T-cell (primary cell): ENCODE measurements around the gene DHRS2. TPM values are rescaled to one million over a fixed set of nuclear protein-coding genes. Genes with fewer than 3 reads are reported as not detected.

Experiments used
- ATAC-seq, 4 experiments: fragments of 200-7000 bp in 3 of 4; fragments of 150-1000 bp in 1 of 4; cut with Tn5 transposase; replicated peaks in 1 of 4; 1 replicate in 3 of 4; 2 replicates in 1 of 4; pipeline ENCODE4 v1.10.0; 2021; ENCODE audit warnings: moderate library complexity in 3 of 4, mild to moderate bottlenecking in 2 of 4, moderate number of reproducible peaks in 1 of 4
- CTCF ChIA-PET, 2 donors: fragments of 300-600 bp; sonication (Branson Sonifier 250); formaldehyde crosslinking; loops; one replicate each; lab custom pipeline; 2022; ENCODE audit warnings: antibody characterized with exemption in 2 of 2; lab: Charles Lee
- POLR2A ChIA-PET, 2 donors: fragments of 300-600 bp; sonication (Branson Sonifier 250); formaldehyde crosslinking; loops; one replicate each; lab custom pipeline; 2022; ENCODE audit warnings: antibody characterized with exemption in 2 of 2; lab: Charles Lee
- DNase-seq, 35 experiments: peaks; one replicate each; pipeline versions ENCODE4 v3.0.0 to v3.0.0-alpha.2; 2013 to 2023
- H3K27ac ChIP-seq: one replicate; pipeline ENCODE4 v1.5.1; 2013; ENCODE audit warnings: low read length
- H3K27me3 ChIP-seq, 2 experiments: replicated peaks in 1 of 2; 1 replicate in 1 of 2; 2 replicates in 1 of 2; pipeline versions ENCODE4 v1.6.1 to v1.7.0; 2013; ENCODE audit warnings: low read length in 1 of 2, mixed read lengths in 1 of 2; ENCODE audit not compliant: control insufficient read depth in 2 of 2, insufficient read depth in 2 of 2; ENCODE audit errors: extremely low read depth in 1 of 2
- H3K36me3 ChIP-seq, 2 donors: 1 replicate in 1 of 2; 2 replicates in 1 of 2; pipeline versions ENCODE4 v1.6.1 to v1.7.0; 2013; ENCODE audit warnings: low read length in 1 of 2; ENCODE audit not compliant: control insufficient read depth in 2 of 2, insufficient read depth in 1 of 2; ENCODE audit errors: extremely low read depth in 1 of 2
- H3K4me1 ChIP-seq, 2 experiments: 1 replicate in 1 of 2; 2 replicates in 1 of 2; pipeline versions ENCODE4 v1.6.1 to v1.7.0; 2013; ENCODE audit warnings: low read length in 2 of 2, mixed read lengths in 1 of 2; ENCODE audit not compliant: insufficient read depth in 2 of 2, control insufficient read depth in 1 of 2; ENCODE audit errors: extremely low read depth in 1 of 2
- H3K4me3 ChIP-seq, 2 donors: 1 replicate in 1 of 2; 2 replicates in 1 of 2; pipeline versions ENCODE4 v1.5.1 to v1.7.0; 2013; ENCODE audit warnings: mild to moderate bottlenecking in 2 of 2, low read length in 1 of 2, moderate library complexity in 1 of 2; ENCODE audit not compliant: control insufficient read depth in 1 of 2; ENCODE audit errors: extremely low read depth in 1 of 2
- H3K9me3 ChIP-seq: 2 replicates; pipeline ENCODE4 v1.7.0; 2013
- H3K27ac Mint-ChIP-seq, 2 donors: one replicate each; pipeline ENCODE4 v1.8.0; 2020 to 2021; ENCODE audit warnings: mild to moderate bottlenecking in 2 of 2, mixed read lengths in 2 of 2
- H3K27me3 Mint-ChIP-seq, 2 donors: one replicate each; pipeline ENCODE4 v1.8.0; 2021 to 2022; ENCODE audit warnings: mixed read lengths in 2 of 2
- H3K36me3 Mint-ChIP-seq: one replicate; pipeline ENCODE4 v1.8.0; 2021; ENCODE audit warnings: mixed read lengths
- H3K4me1 Mint-ChIP-seq, 3 donors: one replicate each; pipeline ENCODE4 v1.8.0; 2020 to 2022; ENCODE audit warnings: mixed read lengths in 3 of 3, mild to moderate bottlenecking in 1 of 3
- H3K4me3 Mint-ChIP-seq, 3 donors: one replicate each; pipeline ENCODE4 v1.8.0; 2020 to 2022; ENCODE audit warnings: mild to moderate bottlenecking in 3 of 3, mixed read lengths in 3 of 3, moderate library complexity in 3 of 3
- H3K9me3 Mint-ChIP-seq, 3 donors: one replicate each; pipeline ENCODE4 v1.8.0; 2020 to 2022; ENCODE audit warnings: mixed read lengths in 3 of 3
- WGBS: methylation state at CpG from one replicate; pipeline ENCODE4 v1.1.5; 2013; ENCODE audit warnings: missing lambda C conversion rate; ENCODE audit not compliant: insufficient coverage; 5-methylcytosine and 5-hydroxymethylcytosine counted together
- total RNA-seq, 35 experiments: library from RNA in 6 of 35; stranded (reverse) in 6 of 35; fragments of 120-200 nt in 1 of 35; gene quantifications; one replicate each; pipeline versions ENCODE4 v1.2.1 to v1.2.4 and lab custom pipeline; 2013 to 2026

DHRS2 gene
- total RNA-seq, 5 donors from 2014 or later (not counting 1 experiment from before 2014, with no cell fraction given), result 0.19 to 0.82 (median 0.52) TPM; not detected in 1

DNA sequence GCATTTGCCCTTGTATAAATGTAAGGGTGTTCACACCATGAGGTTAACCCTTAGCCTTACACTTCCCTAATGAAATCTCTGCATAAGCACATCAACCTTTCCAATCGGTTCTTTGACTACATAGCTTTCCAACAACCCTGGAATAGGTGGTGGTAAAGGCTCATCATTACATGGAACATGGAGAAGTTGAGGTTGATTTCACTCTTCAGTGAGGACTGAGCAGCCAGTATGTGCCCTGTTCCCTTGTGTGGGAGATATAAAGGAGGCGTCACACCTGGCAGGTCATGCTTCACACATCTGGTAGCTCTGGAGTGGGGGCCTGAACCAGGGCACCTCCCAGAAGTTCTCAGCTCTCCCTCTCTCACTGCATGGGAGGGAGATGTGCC, 35.8 kb upstream of the DHRS2 start:
- Histone ChIP-seq H3K4me1 (no peaks in the 10 kb centered on the region), H3K9me3 (no peaks in the 10 kb centered on the region), H3K4me3 (no peak overlapping the region), H3K27me3 (peaks cover 0 to 10% of the 10 kb centered on the region in 2 experiments), H3K36me3 (no peaks in the 10 kb centered on the region), H3K27ac (no peak overlapping the region)
- WGBS, result no CpG with 5 or more reads among the region's 2 CpGs
- peaks cover 0 to 4% (median 0%) of the 10 kb centered on the region in 3 donors for H3K9me3 Mint-ChIP-seq
- no peaks in the 10 kb centered on the region for H3K36me3 Mint-ChIP-seq
- ChIA-PET POLR2A (no interaction called here), CTCF (interaction anchor here in 1 of 2 donors (1.1 kb wide), 1 partner anchor 11 kb away, joined by 6 read pairs; no protein-coding TSS in a partner anchor)
- DNase-seq, result no peak
- H3K4me1 Mint-ChIP-seq, result no peaks in the 10 kb centered on the region
- ATAC-seq, result no peak
- no peaks in the 10 kb centered on the region for H3K27me3 Mint-ChIP-seq
- no peak overlapping the region for H3K4me3 Mint-ChIP-seq
- no peak overlapping the region for H3K27ac Mint-ChIP-seq

DNA sequence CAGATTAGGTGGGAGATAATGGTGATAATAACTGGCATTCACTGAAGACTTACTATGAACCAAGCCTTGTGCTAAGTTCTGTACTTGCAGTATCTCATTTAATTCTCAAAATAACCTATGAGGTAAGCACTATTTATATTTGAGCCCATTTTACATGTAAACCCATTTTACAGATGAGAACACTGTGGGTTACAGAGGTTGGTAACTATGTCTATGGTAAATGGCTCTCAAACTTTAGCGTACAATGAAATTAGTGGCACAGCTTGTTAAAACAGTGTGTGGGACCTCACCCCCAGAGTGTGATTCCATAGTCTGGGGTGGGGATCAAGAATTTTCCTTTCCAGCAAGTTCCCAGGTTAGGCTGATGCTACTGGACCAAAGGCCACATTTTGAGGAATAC, 35.4 kb upstream of the DHRS2 start:
- peaks cover 0 to 10% of the 10 kb centered on the region in 2 experiments for H3K27me3 ChIP-seq
- H3K36me3 Mint-ChIP-seq, result no peaks in the 10 kb centered on the region
- CTCF ChIA-PET, result interaction anchor here in 1 of 2 donors (1.1 kb wide), 1 partner anchor 10 kb away, joined by 6 read pairs; no protein-coding TSS in a partner anchor
- no peaks in the 10 kb centered on the region for H3K4me1 ChIP-seq
- H3K4me3 ChIP-seq, result no peak overlapping the region
- no peak for ATAC-seq
- peaks cover 0 to 4% (median 0%) of the 10 kb centered on the region in 3 donors for H3K9me3 Mint-ChIP-seq
- POLR2A ChIA-PET, result no interaction called here
- H3K4me1 Mint-ChIP-seq, result no peaks in the 10 kb centered on the region
- H3K36me3 ChIP-seq, result no peaks in the 10 kb centered on the region
- no peak for DNase-seq
- no CpG with 5 or more reads among the region's 1 CpG for WGBS
- no peaks in the 10 kb centered on the region for H3K9me3 ChIP-seq
- H3K27ac ChIP-seq, result no peak overlapping the region
- no peaks in the 10 kb centered on the region for H3K27me3 Mint-ChIP-seq
- no peak overlapping the region for H3K4me3 Mint-ChIP-seq
- no peak overlapping the region for H3K27ac Mint-ChIP-seq

DNA sequence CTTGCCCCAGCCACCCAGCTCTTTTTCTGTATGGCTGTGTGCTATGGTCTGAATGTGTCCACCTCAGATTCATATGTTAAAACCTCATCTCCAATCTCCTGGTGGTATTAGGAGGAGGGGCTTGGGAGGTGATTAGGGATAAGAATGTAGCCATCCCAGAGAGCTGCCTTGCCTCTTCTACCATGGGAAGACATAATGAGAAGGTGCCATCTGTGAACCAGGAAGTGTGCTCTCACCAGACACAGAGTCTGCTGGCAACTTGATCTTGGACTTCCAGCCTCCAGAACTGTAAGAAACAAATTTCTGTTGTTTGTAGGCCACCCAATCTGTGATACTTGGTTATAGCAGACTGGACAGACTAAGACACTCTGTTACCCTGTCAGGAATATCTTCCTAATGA, 34.7 kb upstream of the DHRS2 start:
- no peaks in the 10 kb centered on the region for H3K9me3 ChIP-seq
- H3K4me1 ChIP-seq, result no peaks in the 10 kb centered on the region
- POLR2A ChIA-PET, result no interaction called here
- Mint-ChIP-seq H3K4me1 (peaks cover 0 to 1% (median 0%) of the 10 kb centered on the region in 3 donors), H3K36me3 (no peaks in the 10 kb centered on the region), H3K27me3 (no peaks in the 10 kb centered on the region), H3K4me3 (no peak overlapping the region), H3K27ac (no peak overlapping the region), H3K9me3 (peaks cover 0 to 4% (median 0%) of the 10 kb centered on the region in 3 donors)
- H3K27ac ChIP-seq, result no peak overlapping the region
- H3K36me3 ChIP-seq, result no peaks in the 10 kb centered on the region
- no peak overlapping the region for H3K4me3 ChIP-seq
- peaks cover 0 to 10% of the 10 kb centered on the region in 2 experiments for H3K27me3 ChIP-seq
- CTCF ChIA-PET, result interaction anchor here in 1 of 2 donors (0.5 to 1.1 kb wide), 2 partner anchors 9 to 521 kb away, joined by 3 to 6 read pairs; no protein-coding TSS in a partner anchor
- ATAC-seq, result no peak
- DNase-seq, result no peak

DNA sequence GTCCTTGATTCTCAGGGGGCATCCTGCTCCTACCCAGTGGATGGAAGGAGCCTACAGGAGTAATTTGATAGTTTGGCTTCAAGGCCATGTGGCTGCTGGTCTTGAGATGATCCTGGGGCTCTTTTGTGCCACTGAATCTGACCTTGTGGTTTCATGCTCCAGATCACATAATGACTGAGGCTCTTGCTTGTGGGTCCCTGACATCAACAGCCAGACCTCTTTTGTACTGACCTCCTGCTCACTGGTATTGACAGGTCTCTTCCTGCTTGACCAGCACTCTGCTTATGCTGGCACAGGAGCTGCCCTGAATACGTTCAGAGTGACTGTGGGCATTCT, 34.4 kb upstream of the DHRS2 start:
- peaks cover 0 to 3% (median 0%) of the 10 kb centered on the region in 3 donors for H3K4me1 Mint-ChIP-seq
- H3K4me3 ChIP-seq, result no peak overlapping the region
- H3K27me3 Mint-ChIP-seq, result no peaks in the 10 kb centered on the region
- no peak overlapping the region for H3K27ac Mint-ChIP-seq
- ATAC-seq (no peak), DNase-seq (no peak)
- no peaks in the 10 kb centered on the region for H3K36me3 ChIP-seq
- peaks cover 0 to 10% of the 10 kb centered on the region in 2 experiments for H3K27me3 ChIP-seq
- H3K9me3 Mint-ChIP-seq, result peaks cover 0 to 4% (median 0%) of the 10 kb centered on the region in 3 donors
- H3K36me3 Mint-ChIP-seq, result no peaks in the 10 kb centered on the region
- WGBS, result no CpG with 5 or more reads among the region's 1 CpG
- CTCF ChIA-PET, result interaction anchor here in 1 of 2 donors (0.5 kb wide), 1 partner anchor 520 kb away, joined by 3 read pairs; no protein-coding TSS in a partner anchor
- H3K9me3 ChIP-seq, result no peaks in the 10 kb centered on the region
- H3K4me1 ChIP-seq, result no peaks in the 10 kb centered on the region
- no peak overlapping the region for H3K4me3 Mint-ChIP-seq
- H3K27ac ChIP-seq, result no peak overlapping the region
- POLR2A ChIA-PET, result no interaction called here

DNA sequence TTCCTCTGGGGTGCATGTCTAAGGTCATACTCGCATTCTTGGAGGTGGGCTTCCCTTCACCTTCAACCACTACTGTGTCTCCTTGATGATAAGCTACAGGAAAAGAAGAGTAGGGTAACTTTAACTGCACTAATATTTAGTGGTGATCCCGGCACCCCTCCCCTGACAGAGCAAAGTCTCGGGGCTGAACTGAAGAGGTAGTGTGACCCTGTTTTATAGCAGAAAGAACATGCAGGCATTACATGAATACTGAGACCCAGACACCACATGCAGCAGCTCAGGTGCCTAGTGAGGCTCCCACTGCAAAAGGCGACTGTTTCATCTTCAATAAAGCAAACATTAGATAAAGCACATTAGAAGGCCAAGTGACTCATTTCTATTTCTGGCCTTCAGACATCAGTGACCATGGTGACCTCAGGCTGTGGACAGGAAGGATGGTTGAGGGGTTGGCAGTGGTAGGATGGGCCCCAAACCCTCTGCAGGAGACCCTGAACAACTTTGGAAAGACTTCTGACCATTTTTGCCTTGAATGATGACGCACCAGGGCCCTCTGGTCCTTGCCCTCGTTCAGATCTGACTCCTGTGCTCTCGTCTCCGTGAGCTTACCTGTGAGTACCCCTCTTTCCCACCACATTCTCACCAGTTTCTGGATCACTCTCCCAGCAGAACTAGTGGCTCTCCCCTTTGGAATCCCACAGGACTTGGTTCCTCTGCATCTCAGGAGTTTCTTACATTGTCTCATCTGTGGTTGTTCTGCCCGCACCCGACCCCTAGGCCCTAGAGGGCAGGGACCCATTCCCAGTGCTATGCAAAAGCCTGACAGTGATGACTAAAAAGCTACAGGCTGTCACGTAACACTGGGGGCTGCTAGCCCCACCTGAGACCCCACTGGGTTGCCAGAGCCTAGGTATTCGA, 33.7 kb upstream of the DHRS2 start:
- no peak overlapping the region for H3K4me3 Mint-ChIP-seq
- POLR2A ChIA-PET, result no interaction called here
- Histone ChIP-seq H3K9me3 (no peaks in the 10 kb centered on the region), H3K36me3 (no peaks in the 10 kb centered on the region), H3K4me3 (no peak overlapping the region), H3K27me3 (peaks cover 0 to 10% of the 10 kb centered on the region in 2 experiments), H3K27ac (no peak overlapping the region), H3K4me1 (no peaks in the 10 kb centered on the region)
- H3K4me1 Mint-ChIP-seq, result peaks cover 0 to 3% (median 0%) of the 10 kb centered on the region in 3 donors
- WGBS, result 86% methylated on average over 8 of the region's 12 CpGs
- DNase-seq (no peak), ATAC-seq (no peak)
- CTCF ChIA-PET, result no interaction called here
- H3K27me3 Mint-ChIP-seq, result no peaks in the 10 kb centered on the region
- H3K27ac Mint-ChIP-seq, result no peak overlapping the region
- no peaks in the 10 kb centered on the region for H3K36me3 Mint-ChIP-seq
- H3K9me3 Mint-ChIP-seq, result peaks cover 0 to 4% (median 0%) of the 10 kb centered on the region in 3 donors

DNA sequence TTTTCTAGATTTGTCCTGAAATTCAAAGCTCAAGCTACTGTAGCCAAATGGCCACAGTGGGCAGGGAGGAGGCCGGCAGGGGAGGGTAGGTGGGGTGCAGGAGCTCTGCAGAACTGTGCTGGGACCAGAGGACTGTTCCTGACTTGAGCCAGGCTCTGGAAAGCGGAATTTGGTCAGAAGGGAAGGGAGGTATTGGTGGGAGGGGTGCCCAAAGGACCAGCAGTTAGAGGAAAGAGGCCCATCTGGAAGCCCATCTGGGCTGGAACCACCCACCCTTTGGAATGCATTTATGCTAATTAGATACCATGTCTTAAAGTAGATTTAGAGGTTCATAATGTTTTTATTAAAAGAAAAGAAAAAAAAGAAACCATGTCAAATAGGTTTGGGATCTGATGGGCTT, 33.1 kb upstream of the DHRS2 start:
- no peak for ATAC-seq
- POLR2A ChIA-PET, result no interaction called here
- no peaks in the 10 kb centered on the region for H3K36me3 ChIP-seq
- H3K4me3 ChIP-seq, result no peak overlapping the region
- no peaks in the 10 kb centered on the region for H3K9me3 ChIP-seq
- no peaks in the 10 kb centered on the region for H3K36me3 Mint-ChIP-seq
- DNase-seq, result no peak
- H3K4me1 Mint-ChIP-seq, result peaks cover 0 to 3% (median 0%) of the 10 kb centered on the region in 3 donors
- WGBS, result 78% methylated on average over 1 of the region's 2 CpGs
- no peak overlapping the region for H3K4me3 Mint-ChIP-seq
- peaks cover 0 to 10% of the 10 kb centered on the region in 2 experiments for H3K27me3 ChIP-seq
- no peak overlapping the region for H3K27ac Mint-ChIP-seq
- H3K4me1 ChIP-seq, result no peaks in the 10 kb centered on the region
- H3K9me3 Mint-ChIP-seq, result peaks cover 0 to 4% (median 0%) of the 10 kb centered on the region in 3 donors
- H3K27ac ChIP-seq, result no peak overlapping the region
- CTCF ChIA-PET, result no interaction called here
- no peaks in the 10 kb centered on the region for H3K27me3 Mint-ChIP-seq
